ENCODE results near the gene EGR1. TPM values are rescaled to one million over a fixed set of nuclear protein-coding genes. Genes with fewer than 3 reads are reported as not detected.
A peak's percentile ranks its signal among the peaks of the same experiment; 100 is the strongest.

The EGR1 gene
- total RNA-seq, 1 donor from 2014 or later: 85.6 TPM

DNA sequence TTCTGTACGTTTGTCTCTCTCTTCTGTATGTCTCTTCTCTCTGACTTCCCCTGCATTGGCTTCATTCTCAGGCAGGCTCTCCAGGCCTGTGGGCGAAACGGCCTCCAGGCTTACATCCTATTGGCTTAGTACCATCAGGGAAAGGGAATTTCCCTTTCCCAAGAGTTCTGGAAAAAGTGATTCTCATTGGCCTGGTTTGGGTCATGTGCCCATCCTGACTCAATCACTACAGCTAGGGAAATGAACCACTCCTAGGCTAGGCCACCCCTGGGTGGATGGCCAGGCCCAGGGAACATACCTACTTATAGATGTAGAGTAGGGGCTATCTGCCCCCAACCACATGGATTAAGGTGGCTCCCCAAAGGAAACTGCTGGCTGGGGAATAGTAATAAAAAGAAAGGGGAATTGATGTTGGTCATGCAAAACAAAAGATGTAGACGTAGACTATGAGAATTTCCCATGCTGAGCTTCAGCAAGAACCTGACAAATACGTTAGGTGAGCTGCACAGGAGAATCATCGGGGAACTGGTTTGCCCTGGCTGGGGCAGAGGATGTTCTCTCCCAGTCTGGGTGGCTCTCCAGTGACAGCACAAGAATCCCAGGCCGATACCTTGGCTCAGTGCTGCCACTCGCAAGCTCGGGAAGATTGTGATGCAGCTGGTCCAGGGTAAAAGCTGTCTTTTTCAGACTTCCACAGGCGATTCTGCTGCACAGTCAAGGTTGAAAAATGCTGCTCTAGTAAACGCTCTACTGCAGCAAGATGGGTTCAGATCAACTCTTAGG is 3.7 kb upstream of the EGR1 start:
- TF ChIP-seq, protein P1, sequence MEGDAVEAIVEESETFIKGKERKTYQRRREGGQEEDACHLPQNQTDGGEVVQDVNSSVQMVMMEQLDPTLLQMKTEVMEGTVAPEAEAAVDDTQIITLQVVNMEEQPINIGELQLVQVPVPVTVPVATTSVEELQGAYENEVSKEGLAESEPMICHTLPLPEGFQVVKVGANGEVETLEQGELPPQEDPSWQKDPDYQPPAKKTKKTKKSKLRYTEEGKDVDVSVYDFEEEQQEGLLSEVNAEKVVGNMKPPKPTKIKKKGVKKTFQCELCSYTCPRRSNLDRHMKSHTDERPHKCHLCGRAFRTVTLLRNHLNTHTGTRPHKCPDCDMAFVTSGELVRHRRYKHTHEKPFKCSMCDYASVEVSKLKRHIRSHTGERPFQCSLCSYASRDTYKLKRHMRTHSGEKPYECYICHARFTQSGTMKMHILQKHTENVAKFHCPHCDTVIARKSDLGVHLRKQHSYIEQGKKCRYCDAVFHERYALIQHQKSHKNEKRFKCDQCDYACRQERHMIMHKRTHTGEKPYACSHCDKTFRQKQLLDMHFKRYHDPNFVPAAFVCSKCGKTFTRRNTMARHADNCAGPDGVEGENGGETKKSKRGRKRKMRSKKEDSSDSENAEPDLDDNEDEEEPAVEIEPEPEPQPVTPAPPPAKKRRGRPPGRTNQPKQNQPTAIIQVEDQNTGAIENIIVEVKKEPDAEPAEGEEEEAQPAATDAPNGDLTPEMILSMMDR (IDR thresholded peaks at IDR 0.05): no peak
- intact Hi-C loops (cut with DNase I): no loop called here
- Histone ChIP-seq H3K27me3 (no peaks in the 10 kb centered on the region), H3K9me3 (no peaks in the 10 kb centered on the region), H3K4me3 (no peak overlapping the region), H3K36me3 (no peaks in the 10 kb centered on the region), H3K4me1 (peaks cover 13% of the 10 kb centered on the region), H3K27ac (no peak overlapping the region)
- DNase-seq (peak; percentile 45), ATAC-seq (no peak)

DNA sequence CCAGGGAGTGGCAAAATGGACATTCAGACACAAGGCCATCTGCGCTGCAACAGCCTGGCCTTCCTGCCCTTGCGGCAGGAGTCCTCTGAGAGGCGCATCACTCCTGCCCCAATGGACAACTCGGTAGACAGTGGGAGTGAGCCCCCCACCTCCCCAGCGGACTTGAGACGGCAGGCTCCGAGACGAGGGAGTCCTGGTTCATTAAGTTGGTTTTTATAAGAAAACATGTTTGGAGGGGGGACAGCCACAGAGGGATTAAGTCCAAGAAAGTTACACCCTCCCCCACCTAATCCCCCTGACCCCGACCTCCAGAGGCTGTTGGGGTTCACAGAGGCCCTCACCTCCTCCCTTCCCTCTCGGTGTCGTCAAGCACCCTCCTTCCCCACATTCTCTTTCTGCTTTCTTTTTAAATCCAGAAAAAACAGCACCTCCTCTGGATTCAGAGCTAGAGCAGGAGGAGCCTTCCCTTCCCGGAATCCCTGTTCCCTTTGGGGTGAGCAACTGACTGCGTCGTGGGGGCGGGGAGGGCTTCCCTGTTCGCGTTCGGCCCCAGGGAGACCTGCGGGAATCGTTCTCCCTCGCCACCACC is 1.8 kb upstream of the EGR1 start:
- intact Hi-C loops (cut with DNase I): no loop called here
- H3K4me3 ChIP-seq: peak overlapping the region; percentile 86
- peak overlapping the region; percentile 98 for H3K27ac ChIP-seq
- peaks cover 27% of the 10 kb centered on the region for H3K4me1 ChIP-seq
- TF ChIP-seq, protein P1 (IDR thresholded peaks at IDR 0.05): no peak
- no peak for ATAC-seq
- no peak for DNase-seq
- no peaks in the 10 kb centered on the region for H3K27me3 ChIP-seq
- H3K9me3 ChIP-seq: no peaks in the 10 kb centered on the region
- peaks cover 14% of the 10 kb centered on the region for H3K36me3 ChIP-seq

DNA sequence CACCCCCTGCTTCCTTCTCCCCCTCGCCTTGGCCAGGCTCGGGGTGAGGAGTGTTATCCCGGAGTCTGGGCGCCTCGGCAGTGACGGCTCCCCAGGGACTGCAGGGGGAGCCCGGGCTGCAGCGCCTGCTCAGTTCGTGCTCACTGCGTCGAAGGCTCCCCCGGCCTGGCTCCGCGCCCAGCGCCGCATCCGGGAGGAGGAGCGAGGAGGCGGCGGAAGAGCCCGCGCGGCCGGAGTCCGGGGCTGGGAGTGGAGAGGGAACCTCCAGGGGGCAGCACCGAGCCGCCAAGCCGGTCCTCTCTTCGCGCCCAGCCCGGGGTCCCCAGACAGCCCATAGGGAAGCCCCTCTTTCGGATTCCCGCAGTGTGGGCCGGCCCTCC is 1.3 kb upstream of the EGR1 start:
- Histone ChIP-seq H3K27me3 (no peaks in the 10 kb centered on the region), H3K4me1 (peaks cover 27% of the 10 kb centered on the region), H3K36me3 (peaks cover 14% of the 10 kb centered on the region), H3K9me3 (no peaks in the 10 kb centered on the region), H3K4me3 (peak overlapping the region; percentile 86), H3K27ac (peak overlapping the region; percentile 98)
- ATAC-seq: peak; percentile 81
- DNase-seq: peak; percentile 98
- intact Hi-C loops (cut with DNase I): no loop called here
- TF ChIP-seq, protein P1 (IDR thresholded peaks at IDR 0.05): peak; percentile 93

DNA sequence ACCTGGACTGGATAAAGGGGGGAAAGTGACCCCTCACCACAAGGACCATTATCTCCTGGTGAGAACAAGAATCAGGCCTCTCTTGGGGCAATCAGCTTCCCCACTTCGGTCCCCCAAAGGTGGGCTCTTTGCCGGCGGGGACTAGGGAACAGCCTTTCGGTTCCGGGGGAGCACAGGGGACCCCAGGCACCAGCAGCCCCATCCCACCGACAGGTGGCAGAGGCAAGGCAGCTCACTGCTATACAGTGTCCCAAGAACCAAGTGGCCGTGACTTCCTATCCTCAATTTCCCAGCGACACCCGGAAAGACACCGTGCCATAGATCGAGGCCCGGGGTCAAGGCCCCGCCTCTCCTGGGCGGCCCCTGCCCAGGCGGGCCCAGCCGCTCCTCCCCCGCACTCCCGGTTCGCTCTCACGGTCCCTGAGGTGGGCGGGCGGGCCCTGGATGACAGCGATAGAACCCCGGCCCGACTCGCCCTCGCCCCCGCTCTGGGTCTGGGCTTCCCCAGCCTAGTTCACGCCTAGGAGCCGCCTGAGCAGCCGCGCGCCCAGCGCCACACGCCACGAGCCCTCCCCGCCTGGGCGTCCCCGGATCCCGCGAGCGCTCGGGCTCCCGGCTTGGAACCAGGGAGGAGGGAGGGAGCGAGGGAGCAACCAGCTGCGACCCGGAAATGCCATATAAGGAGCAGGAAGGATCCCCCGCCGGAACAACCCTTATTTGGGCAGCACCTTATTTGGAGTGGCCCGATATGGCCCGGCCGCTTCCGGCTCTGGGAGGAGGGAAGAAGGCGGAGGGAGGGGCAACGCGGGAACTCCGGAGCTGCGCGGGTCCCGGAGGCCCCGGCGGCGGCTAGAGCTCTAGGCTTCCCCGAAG is 655 bp upstream of the EGR1 start:
- peak overlapping the region; percentile 86 for H3K4me3 ChIP-seq
- ATAC-seq: peak; percentile 86
- intact Hi-C loops (cut with DNase I): no loop called here
- H3K4me1 ChIP-seq: peaks cover 27% of the 10 kb centered on the region
- H3K27me3 ChIP-seq: no peaks in the 10 kb centered on the region
- TF ChIP-seq, protein P1 (IDR thresholded peaks at IDR 0.05): no peak
- H3K36me3 ChIP-seq: peaks cover 14% of the 10 kb centered on the region
- H3K27ac ChIP-seq: peak overlapping the region; percentile 98
- no peaks in the 10 kb centered on the region for H3K9me3 ChIP-seq
- DNase-seq: peak; percentile 97

DNA sequence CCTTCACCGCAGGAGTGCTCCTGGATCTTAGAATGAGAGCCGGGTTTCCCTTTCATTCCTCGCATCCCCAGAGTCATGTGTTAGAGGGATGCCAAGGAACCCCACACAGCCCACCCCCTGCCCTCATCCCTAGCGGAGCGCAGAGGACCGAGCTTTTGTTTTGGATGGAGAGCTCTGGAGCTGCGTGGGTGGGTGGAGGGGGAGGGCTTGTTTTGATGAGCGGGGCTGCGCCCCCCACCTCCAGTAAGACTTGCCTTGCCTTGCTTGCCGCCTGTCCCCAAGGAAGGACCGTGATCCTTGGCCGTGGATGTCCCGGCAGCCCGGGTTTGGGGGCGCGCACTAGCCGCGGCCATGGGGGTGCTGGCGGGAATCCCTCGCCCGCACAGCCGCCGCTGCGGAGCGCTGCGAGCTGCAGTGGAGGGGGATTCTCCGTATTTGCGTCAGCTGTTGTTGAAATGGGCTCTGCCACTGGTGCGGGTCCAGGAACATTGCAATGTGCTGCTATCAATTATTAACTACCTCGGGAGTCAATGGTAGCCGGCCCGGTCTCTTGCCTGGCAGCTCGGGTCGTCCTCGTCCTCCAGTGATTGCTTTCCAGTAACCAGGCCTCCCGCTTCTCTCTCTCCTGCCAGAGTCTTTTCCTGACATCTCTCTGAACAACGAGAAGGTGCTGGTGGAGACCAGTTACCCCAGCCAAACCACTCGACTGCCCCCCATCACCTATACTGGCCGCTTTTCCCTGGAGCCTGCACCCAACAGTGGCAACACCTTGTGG is 1.0 kb downstream of the EGR1 start:
- Histone ChIP-seq H3K27me3 (no peaks in the 10 kb centered on the region), H3K9me3 (no peaks in the 10 kb centered on the region), H3K27ac (peak overlapping the region; percentile 30), H3K4me3 (peak overlapping the region; percentile 86), H3K4me1 (peaks cover 27% of the 10 kb centered on the region), H3K36me3 (peaks cover 14% of the 10 kb centered on the region)
- intact Hi-C loops (cut with DNase I): no loop called here
- TF ChIP-seq, protein P1 (IDR thresholded peaks at IDR 0.05): no peak
- ATAC-seq: no peak
- no peak for DNase-seq
